A673 (cell line): ENCODE results near the gene TRIM40. TPM values are rescaled to one million over a fixed set of nuclear protein-coding genes. Genes with fewer than 3 reads are reported as not detected.
A peak's percentile ranks its signal among the peaks of the same experiment; 100 is the strongest.

Experiments used
- BruUV-seq: library from RNA; stranded (reverse); fragments of 400-500 nt; replicated peaks from 2 replicates; lab custom pipeline; 2021; lab: Mats Ljungman, UMichigan
- CTCF ChIA-PET: fragments of 300-600 bp; sonication (Branson Sonifier 250); formaldehyde crosslinking; loops from one replicate; lab custom pipeline; 2022; ENCODE audit warnings: antibody characterized with exemption; lab: Charles Lee
- POLR2A ChIA-PET: fragments of 300-600 bp; sonication (Branson Sonifier 250); formaldehyde crosslinking; loops from one replicate; lab custom pipeline; 2022; ENCODE audit warnings: antibody characterized with exemption; ENCODE audit not compliant: low non-redundant PET; lab: Charles Lee
- DNase-seq: peaks from one replicate; pipeline ENCODE4 v3.0.0-alpha.2; 2015; ENCODE audit warnings: low spot score
- H3K27ac ChIP-seq: fragments of 200-600 bp; sonication (generic); 2 replicates; pipeline ENCODE4 v1.5.1; 2016; ENCODE audit warnings: mixed run types, low read depth, mild to moderate bottlenecking, mixed read lengths, antibody characterized with exemption, low read length; ENCODE audit not compliant: poor library complexity, severe bottlenecking
- H3K27me3 ChIP-seq: fragments of 200-600 bp; sonication (generic); replicated peaks from 2 replicates; pipeline ENCODE4 v1.6.1; 2017; ENCODE audit warnings: mixed run types, low read depth, mild to moderate bottlenecking, mixed read lengths, antibody characterized with exemption, low read length; ENCODE audit not compliant: insufficient read depth, poor library complexity
- H3K36me3 ChIP-seq: fragments of 200-600 bp; sonication (generic); 2 replicates; pipeline ENCODE4 v1.6.1; 2016; ENCODE audit warnings: mixed run types, mild to moderate bottlenecking, mixed read lengths, antibody characterized with exemption, low read length; ENCODE audit not compliant: insufficient read depth, poor library complexity, severe bottlenecking
- H3K4me1 ChIP-seq: fragments of 200-600 bp; sonication (generic); 2 replicates; pipeline ENCODE4 v1.6.1; 2017; ENCODE audit warnings: mixed run types, mild to moderate bottlenecking, mixed read lengths, antibody characterized with exemption, low read length; ENCODE audit not compliant: insufficient read depth, poor library complexity, severe bottlenecking
- H3K4me3 ChIP-seq: fragments of 200-600 bp; sonication (generic); 2 replicates; pipeline ENCODE4 v1.5.1; 2016; ENCODE audit warnings: low read depth, mixed run types, mild to moderate bottlenecking, mixed read lengths, low read length; ENCODE audit not compliant: poor library complexity, severe bottlenecking
- H3K9me3 ChIP-seq: fragments of 200-600 bp; sonication (generic); 2 replicates; pipeline ENCODE4 v1.6.1; 2016; ENCODE audit warnings: mixed run types, low read depth, mild to moderate bottlenecking, mixed read lengths, antibody characterized with exemption, low read length; ENCODE audit not compliant: poor library complexity, severe bottlenecking
- EZH2 ChIP-seq: fragments of 200-600 bp; sonication (generic); IDR thresholded peaks from 2 replicates; pipeline ENCODE4 v1.6.1; 2017; ENCODE audit warnings: borderline replicate concordance, low read depth, mild to moderate bottlenecking, mixed read lengths, antibody characterized with exemption, low read length; ENCODE audit not compliant: poor library complexity, severe bottlenecking
- intact Hi-C: fragments of 100-400 bp; cut with micrococcal nuclease; formaldehyde crosslinking; loops from one replicate; pipeline ENCODE4 v1.10.0; 2022; ENCODE audit not compliant: unreplicated experiment
- total RNA-seq: library from RNA; stranded (reverse); gene quantifications from 2 replicates; pipeline ENCODE4 v1.2.3, GENCODE V29; 2021
- TF ChIP-seq, protein P1 (sequence below): fragments of 300-800, 200-600 bp; sonication (generic); conservative IDR thresholded peaks from 2 replicates; pipeline ENCODE4 v1.5.1; 2017; ENCODE audit warnings: low read depth, mild to moderate bottlenecking, antibody characterized with exemption, low read length, moderate library complexity, mixed read lengths

The TRIM40 gene
- total RNA-seq, 1 experiment from 2014 or later = not detected

DNA sequence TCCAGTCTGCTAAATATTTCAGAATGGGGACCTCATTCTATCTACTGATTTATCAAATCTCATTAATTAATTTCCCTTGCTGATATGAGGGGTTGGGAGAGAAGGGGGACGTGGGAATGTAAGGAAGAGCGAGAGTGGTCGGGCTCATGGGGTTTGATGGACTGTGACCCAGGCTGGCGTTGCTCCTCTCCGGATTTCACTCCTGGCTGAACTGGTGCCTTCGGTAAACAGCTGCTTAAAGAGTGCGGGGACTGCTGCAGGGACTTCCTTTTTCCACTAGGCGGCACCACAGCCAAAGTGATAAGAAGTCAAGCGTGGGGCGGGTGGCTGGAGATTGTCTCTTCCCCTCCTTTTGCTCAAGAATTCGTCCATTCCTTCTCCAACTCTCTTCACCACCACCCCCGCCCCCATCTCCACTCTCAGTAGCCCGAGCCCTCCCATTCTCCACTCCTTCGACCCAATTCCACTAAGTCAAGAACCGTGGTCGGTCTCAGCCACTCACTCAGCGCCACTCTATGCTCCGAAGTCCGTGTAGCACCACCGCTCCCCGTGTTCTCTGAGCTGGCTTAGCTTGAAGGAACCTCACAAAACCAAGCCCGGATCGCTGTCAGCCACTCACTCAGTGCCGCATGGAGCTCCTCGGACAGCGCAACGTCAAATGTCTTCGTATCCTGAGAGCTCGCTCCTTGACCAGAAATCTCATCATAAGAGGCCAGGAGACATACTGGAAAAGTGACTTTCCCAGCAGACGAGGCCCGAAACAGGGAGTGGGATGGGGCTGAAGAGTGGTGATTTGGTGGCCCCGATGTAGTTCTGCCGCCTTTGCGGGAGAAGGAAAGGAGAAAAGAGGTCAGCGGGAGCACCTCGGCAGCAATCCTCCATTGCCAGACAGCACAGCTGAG lies 32.7 kb upstream of the TRIM40 start:
- DNase-seq = peak; percentile 95
- no peaks in the 10 kb centered on the region for H3K36me3 ChIP-seq
- peaks cover 18% of the 10 kb centered on the region for H3K4me1 ChIP-seq
- no TSS peak for BruUV-seq
- POLR2A ChIA-PET = interaction anchor here (0.7 kb wide), 1 partner anchor 264 kb away, joined by 3 read pairs; no protein-coding TSS in a partner anchor
- no peak overlapping the region for H3K27ac ChIP-seq
- CTCF ChIA-PET = interaction anchor here (0.7 to 2.6 kb wide), 10 partner anchors 9 to 244 kb away, joined by 3 to 47 read pairs (median 4); partner anchors contain the start of genes PPP1R11 and TRIM39
- TF ChIP-seq EZH2 = no peak
- TF ChIP-seq, protein P1, sequence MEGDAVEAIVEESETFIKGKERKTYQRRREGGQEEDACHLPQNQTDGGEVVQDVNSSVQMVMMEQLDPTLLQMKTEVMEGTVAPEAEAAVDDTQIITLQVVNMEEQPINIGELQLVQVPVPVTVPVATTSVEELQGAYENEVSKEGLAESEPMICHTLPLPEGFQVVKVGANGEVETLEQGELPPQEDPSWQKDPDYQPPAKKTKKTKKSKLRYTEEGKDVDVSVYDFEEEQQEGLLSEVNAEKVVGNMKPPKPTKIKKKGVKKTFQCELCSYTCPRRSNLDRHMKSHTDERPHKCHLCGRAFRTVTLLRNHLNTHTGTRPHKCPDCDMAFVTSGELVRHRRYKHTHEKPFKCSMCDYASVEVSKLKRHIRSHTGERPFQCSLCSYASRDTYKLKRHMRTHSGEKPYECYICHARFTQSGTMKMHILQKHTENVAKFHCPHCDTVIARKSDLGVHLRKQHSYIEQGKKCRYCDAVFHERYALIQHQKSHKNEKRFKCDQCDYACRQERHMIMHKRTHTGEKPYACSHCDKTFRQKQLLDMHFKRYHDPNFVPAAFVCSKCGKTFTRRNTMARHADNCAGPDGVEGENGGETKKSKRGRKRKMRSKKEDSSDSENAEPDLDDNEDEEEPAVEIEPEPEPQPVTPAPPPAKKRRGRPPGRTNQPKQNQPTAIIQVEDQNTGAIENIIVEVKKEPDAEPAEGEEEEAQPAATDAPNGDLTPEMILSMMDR = peak; percentile 94
- peaks cover 43% of the 10 kb centered on the region for H3K27me3 ChIP-seq
- intact Hi-C loops = loop anchor here (1.0 to 10.0 kb wide), 4 partner anchors 28 to 292 kb away; partner anchors contain the start of gene PPP1R11
- H3K4me3 ChIP-seq = peak overlapping the region; percentile 48
- H3K9me3 ChIP-seq = no peaks in the 10 kb centered on the region

DNA sequence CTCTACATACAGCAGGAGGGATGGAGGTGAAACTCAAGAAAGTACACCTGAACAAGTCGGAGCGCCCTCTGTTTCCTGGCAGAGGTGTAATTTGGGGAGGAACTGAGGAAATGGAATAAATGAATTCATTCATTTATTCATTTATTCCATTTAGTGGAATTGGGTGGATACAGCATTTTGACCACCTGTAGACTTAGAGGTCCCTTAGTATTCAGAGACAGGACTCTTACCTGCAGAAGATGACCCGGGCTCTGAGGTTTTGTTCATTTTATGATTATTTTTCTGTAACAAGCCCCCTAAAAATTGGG lies 32.1 kb upstream of the TRIM40 start:
- Histone ChIP-seq H3K36me3 (no peaks in the 10 kb centered on the region), H3K4me3 (peak overlapping the region; percentile 48), H3K27me3 (peaks cover 37% of the 10 kb centered on the region), H3K4me1 (peaks cover 18% of the 10 kb centered on the region), H3K9me3 (no peaks in the 10 kb centered on the region), H3K27ac (no peak overlapping the region)
- intact Hi-C loops = loop anchor here (1.0 to 10.0 kb wide), 4 partner anchors 27 to 291 kb away; partner anchors contain the start of gene PPP1R11
- DNase-seq = no peak
- ChIA-PET POLR2A (no interaction called here), CTCF (interaction anchor here (0.7 to 2.6 kb wide), 10 partner anchors 8 to 244 kb away, joined by 3 to 47 read pairs (median 4); partner anchors contain the start of genes PPP1R11 and TRIM39)
- no TSS peak for BruUV-seq
- no peak for TF ChIP-seq EZH2
- TF ChIP-seq, protein P1 = no peak

DNA sequence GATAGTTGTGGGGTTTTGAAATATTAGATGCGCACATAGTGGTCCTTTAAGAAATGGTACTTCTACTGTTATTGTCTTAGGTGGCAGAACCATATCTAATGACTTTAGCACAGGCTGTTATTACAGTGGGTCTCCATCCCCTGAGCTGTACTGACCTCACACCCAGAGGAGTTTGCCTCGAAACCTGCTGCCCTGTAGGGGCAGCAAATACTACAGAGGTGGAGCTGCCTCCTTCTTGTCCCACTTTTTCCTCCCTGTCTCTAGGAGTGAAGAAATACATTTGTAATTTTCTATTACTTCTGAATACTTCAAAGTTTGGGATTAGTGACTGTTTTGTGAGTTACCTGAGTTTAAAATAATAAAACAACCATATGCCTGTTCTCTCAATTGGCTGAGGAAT lies 31.3 kb upstream of the TRIM40 start:
- BruUV-seq = no TSS peak
- Histone ChIP-seq H3K9me3 (no peaks in the 10 kb centered on the region), H3K4me3 (no peak overlapping the region), H3K4me1 (peaks cover 18% of the 10 kb centered on the region), H3K36me3 (no peaks in the 10 kb centered on the region), H3K27me3 (peaks cover 29% of the 10 kb centered on the region), H3K27ac (no peak overlapping the region)
- no peak for TF ChIP-seq EZH2
- TF ChIP-seq, protein P1 = no peak
- intact Hi-C loops = loop anchor here (5.0 to 10.0 kb wide), 2 partner anchors 37 to 290 kb away; partner anchors contain the start of gene PPP1R11
- no peak for DNase-seq
- POLR2A ChIA-PET = no interaction called here
- CTCF ChIA-PET = interaction anchor here (0.6 to 2.6 kb wide), 2 partner anchors 27 to 266 kb away, joined by 3 to 47 read pairs; no protein-coding TSS in a partner anchor
